Activated CD4-positive, alpha-beta memory T cell treated with anti-CD3 and anti-CD28 coated beads for 36 hours (primary cell): ENCODE results near the gene NTN3. TPM values are rescaled to one million over a fixed set of nuclear protein-coding genes. Genes with fewer than 3 reads are reported as not detected.
"Not testable (repeated sequence)": the region's sequence is repeated elsewhere in the genome, so short reads cannot be mapped to it uniquely, and the experiment has no call there.

Source experiments
- CTCF ChIA-PET: fragments of 350-600 bp; sonication (Branson Sonifier 250); formaldehyde crosslinking; loops from one replicate; lab custom pipeline; 2021; ENCODE audit warnings: antibody characterized with exemption, inconsistent platforms; lab: Charles Lee
- POLR2A ChIA-PET: fragments of 350-600 bp; sonication (Branson Sonifier 250); formaldehyde crosslinking; loops from one replicate; lab custom pipeline; 2021; ENCODE audit warnings: antibody characterized with exemption; lab: Charles Lee
- DNase-seq: peaks from one replicate; pipeline ENCODE4 v3.0.0-alpha.2; 2020
- H3K27ac Mint-ChIP-seq: one replicate; pipeline ENCODE4 v1.8.0; 2021; ENCODE audit warnings: mixed read lengths
- H3K27me3 Mint-ChIP-seq: one replicate; pipeline ENCODE4 v1.8.0; 2021; ENCODE audit warnings: mixed read lengths
- H3K36me3 Mint-ChIP-seq: one replicate; pipeline ENCODE4 v1.8.0; 2021; ENCODE audit warnings: mixed read lengths
- H3K4me1 Mint-ChIP-seq: one replicate; pipeline ENCODE4 v1.8.0; 2021; ENCODE audit warnings: low read depth, mixed read lengths
- H3K4me3 Mint-ChIP-seq: one replicate; pipeline ENCODE4 v1.8.0; 2021; ENCODE audit warnings: mild to moderate bottlenecking, mixed read lengths
- H3K9me3 Mint-ChIP-seq: one replicate; pipeline ENCODE4 v1.8.0; 2021; ENCODE audit warnings: mixed read lengths
- intact Hi-C: fragments of 100-400 bp; cut with micrococcal nuclease; formaldehyde crosslinking; loops from one replicate; pipeline ENCODE4 v1.15.1; 2023
- total RNA-seq, 2 experiments: library from RNA; stranded (reverse); gene quantifications; one replicate each; pipeline ENCODE4 v1.2.3, GENCODE V29; 2021

Gene NTN3
- total RNA-seq, 2 experiments from 2014 or later, result not detected

GRCh38 chr16:2473999-2474876, 3.1 kb downstream of the NTN3 start:
- CTCF ChIA-PET, result interaction anchor here (1.3 to 1.9 kb wide), 3 partner anchors 13 to 27 kb away, joined by 4 to 8 read pairs (median 5); partner anchors contain the start of gene TEDC2
- POLR2A ChIA-PET, result interaction anchor here (0.6 to 1.4 kb wide), 5 partner anchors 14 to 439 kb away, joined by 3 to 4 read pairs (median 3); partner anchors contain the start of genes ATP6V0C and TEDC2
- intact Hi-C loops, result loop anchor here (5.0 kb wide), 1 partner anchor 47 kb away; the partner anchor contains the start of gene CCNF
- Mint-ChIP-seq H3K4me3 (peak overlapping the region; percentile 72), H3K27ac (peak overlapping the region; percentile 8), H3K4me1 (peaks cover 19% of the 10 kb centered on the region), H3K36me3 (no peaks in the 10 kb centered on the region), H3K27me3 (peaks cover 25% of the 10 kb centered on the region), H3K9me3 (no peaks in the 10 kb centered on the region)
- DNase-seq, result peak; percentile 67

DNA sequence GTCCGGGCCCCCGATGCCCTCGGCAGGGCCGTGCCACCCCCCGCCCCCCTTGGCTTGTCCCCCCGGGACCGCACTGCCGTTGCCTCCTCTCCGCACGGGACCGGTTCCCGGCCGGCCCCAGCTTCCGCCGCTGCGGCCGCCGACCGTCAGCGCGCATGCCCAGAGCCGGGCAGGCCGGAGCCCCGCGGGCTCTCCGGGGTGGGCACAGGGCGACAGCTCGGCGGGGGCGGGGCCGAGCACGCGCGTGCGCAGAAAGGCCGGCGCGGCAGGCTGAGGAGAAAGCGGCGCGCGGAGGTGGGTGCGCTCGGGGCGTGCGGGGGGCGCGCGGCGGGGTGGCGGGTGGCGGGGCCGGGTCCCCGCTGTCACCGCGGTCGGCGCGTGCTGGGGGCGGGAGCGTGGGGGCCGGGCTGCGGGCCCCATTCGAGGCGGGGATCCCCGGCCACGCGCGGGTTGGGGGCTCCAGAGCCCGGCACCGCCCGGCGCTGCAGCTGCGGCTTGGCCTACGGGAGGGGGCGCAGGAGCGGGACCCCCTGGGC, 3.8 kb downstream of the NTN3 start, which contains the start of gene TBC1D24:
TSS of gene TBC1D24 (plus strand) at position 251 of the 536 bp plus-strand sequence. CDS start 21,022 bp downstream, outside the sequence.
- intact Hi-C loops, result loop anchor here (5.0 kb wide), 1 partner anchor 48 kb away; the partner anchor contains the start of gene CCNF
- Mint-ChIP-seq H3K27ac (peak within 1 kb of the TSS; percentile 8), H3K36me3 (no peaks in the 10 kb centered on the region)

GRCh38 chr16:2475413-2476344, 4.6 kb downstream of the NTN3 start:
- POLR2A ChIA-PET, result interaction anchor here (0.6 to 1.4 kb wide), 5 partner anchors 16 to 437 kb away, joined by 3 to 4 read pairs (median 3); partner anchors contain the start of genes ATP6V0C and TEDC2
- peak; percentile 59 for DNase-seq
- Mint-ChIP-seq H3K4me3 (peak overlapping the region; percentile 57), H3K4me1 (peaks cover 15% of the 10 kb centered on the region), H3K36me3 (no peaks in the 10 kb centered on the region), H3K27me3 (peaks cover 12% of the 10 kb centered on the region), H3K27ac (no peak overlapping the region), H3K9me3 (no peaks in the 10 kb centered on the region)
- intact Hi-C loops, result no loop called here
- CTCF ChIA-PET, result interaction anchor here (1.3 to 1.9 kb wide), 3 partner anchors 11 to 26 kb away, joined by 4 to 8 read pairs (median 5); partner anchors contain the start of gene TEDC2

More for the DNA sequence above, 3.8 kb downstream of the NTN3 start, which contains the start of gene TBC1D24:
- POLR2A ChIA-PET, result interaction anchor here (0.6 to 1.4 kb wide), 5 partner anchors 15 to 438 kb away, joined by 3 to 4 read pairs (median 3); partner anchors contain the start of genes ATP6V0C and TEDC2
- CTCF ChIA-PET, result interaction anchor here (1.3 to 1.9 kb wide), 3 partner anchors 12 to 26 kb away, joined by 4 to 8 read pairs (median 5); partner anchors contain the start of gene TEDC2
- Mint-ChIP-seq H3K4me1 (peaks cover 16% of the 10 kb centered on the region), H3K4me3 (peak within 1 kb of the TSS; percentile 72), H3K9me3 (no peaks in the 10 kb centered on the region), H3K27me3 (peaks cover 19% of the 10 kb centered on the region)
- peak; percentile 88 for DNase-seq

DNA sequence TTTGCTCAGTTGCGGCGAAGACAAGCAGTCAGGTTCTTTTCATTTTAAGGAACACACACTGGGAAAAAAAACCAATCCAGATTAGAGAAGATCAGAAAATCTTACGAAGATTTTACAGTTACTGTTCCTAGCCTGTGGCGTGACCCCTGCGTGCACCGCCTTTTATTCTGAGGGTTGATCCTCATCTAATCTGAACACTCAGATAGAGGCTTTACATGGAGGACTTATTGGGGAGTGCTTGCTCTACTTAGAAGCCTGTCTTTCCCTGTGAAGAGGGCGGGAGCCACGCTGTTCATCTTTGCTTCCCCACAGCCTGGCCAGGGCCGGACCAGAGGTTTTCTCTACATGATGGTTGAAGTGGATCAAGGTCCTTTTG, 5.2 kb downstream of the NTN3 start:
- intact Hi-C loops, result no loop called here
- DNase-seq, result no peak
- Mint-ChIP-seq H3K9me3 (no peaks in the 10 kb centered on the region), H3K36me3 (no peaks in the 10 kb centered on the region), H3K27me3 (peaks cover 12% of the 10 kb centered on the region), H3K4me1 (peaks cover 15% of the 10 kb centered on the region), H3K4me3 (peak overlapping the region; percentile 57), H3K27ac (no peak overlapping the region)
- POLR2A ChIA-PET, result no interaction called here
- CTCF ChIA-PET, result no interaction called here

GRCh38 chr16:2476741-2477140, 5.6 kb downstream of the NTN3 start:
- Mint-ChIP-seq H3K27me3 (peaks cover 12% of the 10 kb centered on the region), H3K27ac (no peak overlapping the region), H3K4me3 (peak overlapping the region; percentile 57), H3K4me1 (peaks cover 15% of the 10 kb centered on the region), H3K9me3 (no peaks in the 10 kb centered on the region), H3K36me3 (no peaks in the 10 kb centered on the region)
- intact Hi-C loops, result no loop called here
- ChIA-PET CTCF (no interaction called here), POLR2A (no interaction called here)
- DNase-seq, result no peak

- H3K27ac Mint-ChIP-seq, result no peak overlapping the region
- peaks cover 15% of the 10 kb centered on the region for H3K4me1 Mint-ChIP-seq
- H3K9me3 Mint-ChIP-seq, result no peaks in the 10 kb centered on the region
- POLR2A ChIA-PET, result no interaction called here
- CTCF ChIA-PET, result no interaction called here
- intact Hi-C loops, result no loop called here
- no peak overlapping the region for H3K4me3 Mint-ChIP-seq
- no peak for DNase-seq
- H3K36me3 Mint-ChIP-seq, result no peaks in the 10 kb centered on the region
- H3K27me3 Mint-ChIP-seq, result peaks cover 8% of the 10 kb centered on the region
Measured at GRCh38 chr16:2477327-2477726, 6.2 kb downstream of the NTN3 start.

- Mint-ChIP-seq H3K9me3 (no peaks in the 10 kb centered on the region), H3K36me3 (no peaks in the 10 kb centered on the region), H3K4me3 (no peak overlapping the region), H3K27me3 (peaks cover under 1% of the 10 kb centered on the region), H3K4me1 (peaks cover 10% of the 10 kb centered on the region), H3K27ac (no peak overlapping the region)
- POLR2A ChIA-PET, result no interaction called here
- intact Hi-C loops, result no loop called here
- DNase-seq, result no peak
- CTCF ChIA-PET, result no interaction called here
Measured at GRCh38 chr16:2478279-2478678, 7.2 kb downstream of the NTN3 start.

DNA sequence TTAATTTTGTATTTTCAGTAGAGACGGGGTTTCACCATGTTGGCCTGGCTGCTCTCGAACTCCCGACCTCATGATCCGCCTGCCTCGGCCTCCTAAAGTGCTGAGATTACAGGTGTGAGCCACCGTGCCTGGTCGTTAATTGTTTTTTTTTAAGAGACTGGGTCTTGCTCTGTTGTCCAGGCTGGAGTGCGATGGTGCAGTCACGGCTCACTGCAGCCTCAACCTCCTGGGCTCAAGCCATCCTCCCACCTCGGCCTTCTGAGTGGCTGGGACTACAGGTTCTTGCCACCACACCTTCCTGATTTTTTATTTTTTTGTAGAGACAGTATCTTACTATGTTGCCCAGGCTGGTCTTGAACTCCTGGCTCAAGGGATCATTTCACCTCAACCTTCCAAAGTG, 8.9 kb downstream of the NTN3 start:
- H3K4me3 Mint-ChIP-seq, H3K27me3 Mint-ChIP-seq, intact Hi-C loops, CTCF ChIA-PET, H3K27ac Mint-ChIP-seq, POLR2A ChIA-PET, H3K36me3 Mint-ChIP-seq, H3K9me3 Mint-ChIP-seq, DNase-seq, H3K4me1 Mint-ChIP-seq: not testable (repeated sequence)

DNA sequence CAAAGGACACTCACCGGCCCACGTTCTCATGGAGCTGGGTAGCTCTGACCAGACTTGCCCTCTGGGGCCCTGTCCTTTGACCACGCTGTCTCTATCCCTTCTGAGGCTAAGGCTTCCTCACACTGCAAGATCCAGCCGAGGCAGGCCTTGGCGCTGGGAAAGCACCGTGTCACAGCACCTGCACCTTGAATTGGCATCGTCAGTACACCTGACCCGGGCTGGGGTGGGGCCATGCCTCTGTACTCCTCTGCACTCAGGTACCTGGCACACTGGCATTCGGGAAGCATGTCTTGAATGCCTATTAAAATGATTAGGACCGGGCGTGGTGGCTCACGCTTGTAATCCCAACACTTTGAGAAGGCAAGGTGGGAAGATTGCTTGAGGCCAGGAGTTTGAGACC, 9.9 kb downstream of the NTN3 start:
- no peaks in the 10 kb centered on the region for H3K9me3 Mint-ChIP-seq
- no peak overlapping the region for H3K27ac Mint-ChIP-seq
- H3K27me3 Mint-ChIP-seq, result no peaks in the 10 kb centered on the region
- H3K4me1 Mint-ChIP-seq, result peaks cover 6% of the 10 kb centered on the region
- intact Hi-C loops, result no loop called here
- CTCF ChIA-PET, result no interaction called here
- POLR2A ChIA-PET, result no interaction called here
- H3K4me3 Mint-ChIP-seq, result no peak overlapping the region
- no peaks in the 10 kb centered on the region for H3K36me3 Mint-ChIP-seq
- no peak for DNase-seq

- no peak overlapping the region for H3K27ac Mint-ChIP-seq
- no peaks in the 10 kb centered on the region for H3K27me3 Mint-ChIP-seq
- no peak for DNase-seq
- H3K4me1 Mint-ChIP-seq, result peaks cover 3% of the 10 kb centered on the region
- ChIA-PET POLR2A (no interaction called here), CTCF (no interaction called here)
- no peaks in the 10 kb centered on the region for H3K9me3 Mint-ChIP-seq
- intact Hi-C loops, result no loop called here
- no peaks in the 10 kb centered on the region for H3K36me3 Mint-ChIP-seq
- H3K4me3 Mint-ChIP-seq, result no peak overlapping the region
Measured at GRCh38 chr16:2481676-2482075, 10.6 kb downstream of the NTN3 start.

DNA sequence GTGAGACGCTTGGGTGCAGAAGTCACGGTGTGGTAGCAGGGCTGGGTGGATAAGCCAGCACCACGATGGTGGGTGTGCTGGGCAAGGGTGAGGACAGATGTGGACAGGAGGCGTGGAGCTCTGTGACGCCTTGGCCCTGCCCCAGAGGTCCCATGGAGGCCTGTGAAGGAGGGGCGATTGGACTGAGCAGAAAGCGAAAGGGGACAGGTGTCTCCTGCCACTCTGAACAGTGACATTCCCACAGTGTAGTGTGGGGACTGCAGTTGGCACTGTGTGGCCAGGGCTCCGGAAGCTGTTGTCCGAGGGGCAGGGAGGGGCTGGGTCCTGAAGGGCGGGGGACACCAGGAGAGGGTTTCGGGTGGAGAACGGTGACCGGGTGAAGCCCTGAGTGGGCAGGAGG, 11.2 kb downstream of the NTN3 start:
- H3K4me3 Mint-ChIP-seq, result no peak overlapping the region
- ChIA-PET CTCF (no interaction called here), POLR2A (no interaction called here)
- no peak overlapping the region for H3K27ac Mint-ChIP-seq
- H3K4me1 Mint-ChIP-seq, result peaks cover 9% of the 10 kb centered on the region
- no peaks in the 10 kb centered on the region for H3K9me3 Mint-ChIP-seq
- no peaks in the 10 kb centered on the region for H3K36me3 Mint-ChIP-seq
- no peak for DNase-seq
- H3K27me3 Mint-ChIP-seq, result no peaks in the 10 kb centered on the region
- intact Hi-C loops, result no loop called here
